HG03025 (cell line): ENCODE results near the gene SELENOK.
A peak's percentile ranks its signal among the peaks of the same experiment; 100 is the strongest.

Experiments used
- ATAC-seq: cut with Tn5 transposase; IDR thresholded peaks from one replicate; pipeline ENCODE4 v1.9.1; 2021; ENCODE audit warnings: mild to moderate bottlenecking, moderate library complexity; ENCODE audit not compliant: unreplicated experiment, low FRiP score

SELENOK gene

DNA sequence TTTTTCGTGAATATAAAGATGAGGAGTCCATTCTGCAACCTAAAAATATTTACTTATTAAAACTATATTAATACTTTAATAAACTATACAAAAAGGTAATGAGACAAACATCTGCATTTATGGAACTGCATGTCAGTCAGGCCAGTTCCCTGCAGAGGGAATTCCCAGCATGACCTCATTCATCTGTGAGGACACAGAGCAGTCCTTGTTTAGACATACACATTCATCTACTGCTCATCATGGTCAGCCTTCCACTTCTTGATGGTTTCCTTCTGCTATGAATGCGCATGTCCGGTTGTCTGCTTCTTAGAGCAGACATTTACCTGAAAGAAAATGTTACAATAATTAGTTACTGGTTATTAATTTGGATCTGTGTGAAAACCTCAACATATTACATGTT lies 6.4 kb downstream of the SELENOK start:
- no peak for ATAC-seq

DNA sequence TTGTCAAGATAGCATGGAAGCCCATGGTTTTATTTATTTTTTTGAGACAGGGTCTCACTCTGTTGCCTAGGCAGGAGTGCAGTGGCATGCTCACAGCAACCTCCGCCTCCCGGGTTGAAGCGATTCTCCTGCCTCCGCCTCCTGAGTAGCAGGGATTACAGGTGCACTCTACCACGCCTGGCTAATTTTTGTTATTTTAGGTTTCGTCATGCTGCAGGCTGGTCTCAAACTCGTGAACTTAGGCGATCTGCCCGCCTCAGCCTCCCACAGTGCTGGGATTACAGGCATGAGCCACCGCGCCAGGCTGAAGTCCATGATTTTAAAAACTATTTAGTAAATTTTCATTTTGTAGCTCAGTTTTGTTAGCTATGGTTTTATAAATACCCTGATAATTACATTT lies 7.0 kb downstream of the SELENOK start:
- no peak for ATAC-seq

GRCh38 chr3:53883008-53883407 lies 8.7 kb downstream of the SELENOK start:
- no peak for ATAC-seq

- ATAC-seq: peak; percentile 82
Measured at GRCh38 chr3:53881691-53882593, 9.7 kb downstream of the SELENOK start, which contains the start of gene ACTR8. Gene ACTR8, minus strand, starts transcription at chr3:53882152. Its CDS starts 51 bp downstream, at chr3:53882101.

GRCh38 chr3:53880396-53881345 lies 11.0 kb downstream of the SELENOK start:
- no peak for ATAC-seq

- no peak for ATAC-seq
Measured at GRCh38 chr3:53865732-53866499, 25.7 kb downstream of the SELENOK start.

DNA sequence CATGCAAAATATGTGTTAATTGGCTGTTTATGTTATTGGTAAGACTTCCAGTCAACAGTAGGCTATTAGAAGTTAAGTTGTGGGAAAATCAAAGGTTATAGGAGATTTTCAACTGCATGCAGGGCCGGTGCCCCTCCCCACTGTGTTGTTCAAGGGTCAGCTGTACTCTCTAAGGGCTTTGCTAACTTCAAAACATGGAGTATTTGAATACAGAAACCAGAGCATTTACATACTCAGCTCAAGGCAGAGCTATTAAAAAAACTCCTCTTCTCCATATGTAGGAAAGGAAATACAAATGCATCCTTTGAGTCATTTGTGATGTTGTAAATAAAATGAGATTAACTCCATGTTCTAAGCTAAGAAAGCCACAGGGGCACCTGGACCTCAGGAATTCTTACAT lies 28.5 kb downstream of the SELENOK start:
- ATAC-seq: no peak

DNA sequence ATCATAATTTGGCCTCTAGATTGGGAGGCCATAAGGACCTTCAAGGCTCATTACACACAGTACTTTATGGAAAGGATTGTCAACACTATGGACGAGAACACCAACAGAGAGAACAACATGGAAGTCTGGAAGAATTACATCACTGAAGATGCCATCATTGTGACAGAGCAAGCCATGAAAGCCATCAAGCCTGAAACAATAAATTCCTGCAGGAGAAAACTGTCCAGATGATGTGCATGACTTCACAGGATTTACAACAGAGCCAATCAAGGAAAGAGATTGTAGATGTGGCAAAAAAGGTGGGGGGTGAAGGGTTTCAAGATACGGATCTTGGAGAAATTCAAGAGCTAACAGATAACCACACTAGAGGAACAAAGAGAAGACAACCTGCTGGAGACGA lies 29.4 kb downstream of the SELENOK start:
- no peak for ATAC-seq

GRCh38 chr3:53860196-53860595 lies 31.5 kb downstream of the SELENOK start:
- no peak for ATAC-seq

DNA sequence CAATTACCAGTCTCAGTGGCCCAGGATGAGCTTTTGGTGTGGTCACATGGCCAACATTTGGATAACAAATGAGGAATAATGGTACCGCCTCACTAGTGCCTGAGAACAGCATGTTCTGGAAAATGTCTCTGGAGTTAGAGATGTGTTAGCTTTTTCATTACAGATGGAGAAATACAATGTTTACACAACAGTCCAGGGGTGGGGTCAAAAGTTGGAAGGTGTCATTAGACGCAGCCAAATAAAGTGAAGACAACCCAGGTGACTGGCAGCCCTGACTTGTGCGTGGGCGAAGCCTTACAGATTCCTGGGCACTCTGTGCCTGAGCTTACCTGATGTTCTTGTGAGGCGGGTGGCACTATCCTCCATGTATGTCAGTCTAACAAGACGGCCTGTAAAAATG lies 32.5 kb downstream of the SELENOK start:
- no peak for ATAC-seq

DNA sequence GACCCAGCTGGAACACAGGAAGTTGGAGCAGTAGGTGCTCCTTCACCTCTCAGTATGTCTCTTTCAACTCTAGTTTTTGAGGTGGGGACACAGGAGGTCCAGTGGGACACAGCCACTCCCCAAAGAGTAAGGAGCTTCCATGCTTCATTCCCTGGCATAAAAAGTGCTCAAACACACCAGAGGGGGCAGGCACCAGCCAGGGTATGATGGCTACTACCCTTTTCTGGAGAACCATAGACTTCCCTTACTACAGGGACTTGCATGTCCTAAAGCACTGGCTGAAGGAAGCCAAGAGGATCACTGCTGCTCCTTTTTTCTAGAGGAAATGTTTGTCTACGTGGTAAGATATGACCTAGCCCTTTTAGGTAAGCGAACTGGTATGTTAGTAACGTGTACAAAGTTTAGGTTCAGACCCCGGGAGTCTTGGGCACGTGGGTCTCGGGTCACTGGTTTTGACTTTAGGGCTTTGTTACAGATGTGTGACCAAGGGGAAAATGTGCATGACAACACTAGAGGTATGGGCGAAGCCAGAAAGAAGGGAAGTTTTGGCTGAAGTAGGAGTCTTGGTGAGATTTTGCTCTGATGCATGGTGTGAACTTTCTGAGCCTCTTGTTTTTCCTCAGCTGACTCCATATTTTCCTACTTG lies 33.4 kb downstream of the SELENOK start:
- ATAC-seq: no peak

GRCh38 chr3:53856964-53857363 lies 34.7 kb downstream of the SELENOK start:
- no peak for ATAC-seq

- ATAC-seq: no peak
Measured at GRCh38 chr3:53850895-53851294, 40.8 kb downstream of the SELENOK start.

GRCh38 chr3:53849916-53850315 lies 41.7 kb downstream of the SELENOK start:
- no peak for ATAC-seq

DNA sequence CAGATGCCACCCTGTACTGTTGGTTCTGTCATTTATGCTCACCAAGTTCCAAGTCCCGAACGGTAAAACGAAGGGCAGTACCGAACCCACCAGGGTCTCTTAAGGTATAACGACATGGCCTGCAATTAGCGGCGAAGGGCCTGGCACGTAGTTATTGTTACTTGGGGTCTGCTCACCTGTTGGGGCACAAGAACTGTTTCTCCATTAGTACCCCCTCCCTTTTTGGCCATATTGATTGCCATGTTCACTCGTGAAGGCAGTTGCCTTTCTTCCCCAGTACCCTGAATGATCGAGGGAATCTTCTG lies 44.9 kb downstream of the SELENOK start:
- no peak for ATAC-seq

GRCh38 chr3:53846134-53846850 lies 45.4 kb downstream of the SELENOK start, which contains the start of the genes CHDH and IL17RB:
Gene CHDH, minus strand, starts transcription at chr3:53846419. Its CDS starts 22,411 bp downstream, at chr3:53824008.
Gene IL17RB, plus strand, starts transcription at chr3:53846568. Its CDS starts 21 bp downstream, at chr3:53846589.
- ATAC-seq: no peak

DNA sequence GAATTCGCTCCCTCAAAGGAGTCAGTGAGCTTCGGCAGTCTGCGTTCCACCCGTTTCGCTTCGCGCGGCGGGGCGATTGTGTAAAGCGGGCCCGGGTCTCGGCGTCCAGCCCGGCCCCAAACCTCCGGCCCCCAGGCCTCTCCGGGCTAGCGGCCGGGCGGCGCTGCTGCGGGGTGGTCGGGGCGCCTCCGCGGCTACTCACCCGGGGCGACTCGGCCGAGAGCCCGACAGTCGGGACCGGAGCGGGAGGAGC lies 45.9 kb downstream of the SELENOK start:
- ATAC-seq: no peak

DNA sequence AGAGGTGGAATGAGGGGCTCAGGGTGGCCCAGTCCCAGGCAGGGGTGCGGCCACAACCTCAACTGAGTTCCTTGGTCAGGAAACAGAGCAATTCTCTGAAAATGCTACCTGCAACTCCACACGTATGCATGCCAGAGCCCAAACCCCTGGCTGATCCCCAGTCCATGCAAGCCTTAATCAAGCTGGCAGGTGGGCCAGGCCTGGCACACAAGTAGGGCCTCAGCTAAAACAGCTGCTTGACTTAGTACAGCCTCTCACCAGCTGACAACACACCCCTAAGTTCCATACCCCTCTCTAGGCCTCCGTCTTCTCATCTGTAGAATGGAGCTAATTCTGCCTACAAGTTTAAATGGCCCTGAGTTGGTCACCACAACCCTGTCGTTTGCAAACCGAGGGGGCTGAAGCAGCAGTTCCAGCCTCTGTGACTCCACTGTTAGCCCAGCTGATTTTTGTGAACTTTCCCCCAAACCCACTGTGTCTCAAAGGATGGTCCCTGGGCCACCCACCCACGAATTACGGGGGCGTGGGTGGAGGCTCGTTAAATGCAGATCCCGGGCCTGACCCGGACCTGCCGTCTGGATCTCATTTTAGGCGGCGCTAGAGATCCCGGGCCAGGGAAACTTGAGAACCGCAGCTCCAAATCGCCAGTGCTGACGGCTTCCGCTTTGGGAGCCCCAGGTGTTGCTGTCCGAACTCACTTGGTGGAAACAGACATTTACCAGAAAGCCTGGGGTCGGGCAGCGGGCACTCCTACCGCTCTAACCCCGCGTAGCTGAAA lies 46.4 kb downstream of the SELENOK start:
- no peak for ATAC-seq
